ENCODE results near the gene UHRF1.
"Not testable (repeated sequence)": the region's sequence is repeated elsewhere in the genome, so short reads cannot be mapped to it uniquely, and the experiment has no call there.

UHRF1 gene

DNA sequence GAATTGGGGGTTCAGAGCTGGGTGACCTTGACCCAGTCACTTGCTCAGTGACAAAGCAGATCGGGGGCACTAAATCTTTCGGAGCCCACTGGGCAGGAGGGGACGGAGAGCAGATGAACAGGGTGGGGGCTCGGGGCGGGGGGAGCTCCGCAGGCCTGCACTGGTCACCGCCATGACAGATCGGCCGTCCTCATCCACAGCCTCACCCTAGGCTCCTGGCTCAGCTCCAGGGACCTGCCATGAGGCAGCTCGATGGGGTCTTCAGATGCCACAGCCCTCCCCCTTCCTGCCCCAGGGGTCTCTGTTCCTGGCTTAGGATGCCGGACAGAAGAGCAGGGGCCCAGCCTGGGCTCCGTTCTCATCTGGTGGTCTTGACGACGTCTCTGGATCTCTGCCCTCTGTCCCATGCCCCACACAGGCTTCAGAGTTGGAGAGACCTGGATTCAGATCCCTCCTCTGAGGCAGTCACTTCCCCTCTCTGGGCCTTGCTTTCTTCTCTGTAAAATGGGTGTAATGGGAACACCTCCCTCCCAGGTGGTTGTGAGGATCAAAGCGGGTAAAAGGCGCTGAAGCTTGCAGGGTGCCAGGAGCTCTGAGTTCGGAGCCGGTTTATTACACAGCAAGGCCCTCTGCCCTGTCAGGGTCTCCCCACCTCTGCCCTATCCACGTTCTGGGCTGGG is 62.7 kb downstream of the UHRF1 start:
- DNase-seq (ENCODE audit: low read depth in 2 of 2), result no peak

DNA sequence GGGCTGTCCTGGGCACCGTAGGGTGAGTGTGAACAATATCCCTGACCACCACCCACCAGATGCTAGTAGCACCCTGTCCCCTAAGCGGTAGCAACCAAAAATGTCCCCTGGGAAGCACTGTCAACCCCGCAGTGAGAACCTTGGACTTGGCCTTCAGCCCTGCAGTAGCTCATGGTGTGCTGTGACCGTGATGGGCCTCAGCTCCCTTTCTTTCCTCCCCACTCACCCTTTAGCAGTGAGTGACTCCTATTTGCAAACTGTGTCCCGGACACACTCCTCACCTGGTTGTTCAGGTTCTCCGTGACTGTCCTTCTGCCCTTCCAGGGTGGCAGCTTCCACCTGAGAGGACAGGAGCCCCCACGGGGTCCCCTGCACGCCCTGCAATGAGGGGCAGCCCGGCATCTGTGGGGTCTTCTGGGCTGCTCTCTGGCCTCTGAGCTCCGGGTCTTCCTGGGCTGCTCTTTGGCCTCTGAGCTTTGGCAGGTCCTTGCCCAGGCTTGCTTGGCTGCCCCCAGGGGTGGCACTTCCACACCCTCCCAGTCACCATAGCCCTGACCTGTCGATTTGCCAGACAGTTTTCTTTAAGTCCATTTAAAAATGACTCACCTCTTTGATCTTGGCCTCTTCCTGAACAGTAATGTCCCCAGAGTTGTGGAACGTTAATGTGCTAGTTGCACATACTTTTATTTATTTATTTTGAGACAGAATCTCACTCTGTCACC is 63.4 kb downstream of the UHRF1 start:
- DNase-seq (ENCODE audit: low read depth in 2 of 2), result no peak

DNA sequence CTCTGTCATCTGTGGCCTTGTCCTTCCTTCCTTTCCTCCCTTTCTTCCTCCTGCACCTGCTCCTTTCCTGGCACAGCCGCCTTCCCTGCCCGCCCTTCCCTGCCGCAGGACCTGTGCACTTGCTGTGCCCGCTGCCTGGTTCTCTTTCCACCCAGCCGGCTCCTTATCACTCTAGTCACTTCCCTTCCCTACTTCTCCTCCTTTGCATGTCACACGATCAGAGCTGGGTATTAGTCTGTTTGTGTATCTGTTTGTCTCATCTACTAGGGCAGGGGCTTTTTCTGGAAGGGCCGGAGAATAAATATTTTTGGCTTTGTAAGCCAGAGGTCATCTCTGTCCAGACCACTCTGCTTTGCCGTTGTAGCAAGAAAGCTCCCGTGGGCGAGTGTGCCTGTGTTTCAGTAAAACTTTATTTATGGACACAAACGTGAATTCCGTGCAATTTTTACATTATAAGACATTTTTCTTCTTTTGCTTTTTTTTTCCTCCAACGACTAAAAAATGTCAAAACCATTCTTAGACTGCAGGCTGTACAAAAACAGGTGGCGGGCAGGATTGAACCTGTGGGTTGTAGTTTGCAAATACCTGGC is 65.7 kb downstream of the UHRF1 start:
- DNase-seq (ENCODE audit: low read depth in 2 of 2), result no peak

DNA sequence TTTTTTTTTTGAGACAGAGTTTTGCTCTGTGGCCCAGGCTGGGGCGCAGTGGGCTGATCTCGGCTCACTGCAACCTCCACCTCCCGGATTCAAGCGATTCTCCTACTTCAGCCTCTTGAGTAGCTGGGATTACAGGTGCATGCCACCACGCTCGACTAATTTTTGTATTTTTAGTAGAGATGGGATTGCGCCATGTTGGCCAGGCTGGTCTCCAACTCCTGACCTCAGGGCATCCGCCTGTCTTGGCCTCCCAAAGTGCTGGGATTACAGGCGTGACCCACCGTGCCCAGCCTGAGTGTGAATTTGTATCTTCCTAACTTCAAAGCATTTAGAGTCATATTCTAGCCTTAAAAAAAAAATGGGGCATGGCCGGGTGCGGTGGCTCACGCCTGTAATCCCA is 66.3 kb downstream of the UHRF1 start:
- not testable (repeated sequence) for DNase-seq (ENCODE audit: low read depth in 2 of 2)

DNA sequence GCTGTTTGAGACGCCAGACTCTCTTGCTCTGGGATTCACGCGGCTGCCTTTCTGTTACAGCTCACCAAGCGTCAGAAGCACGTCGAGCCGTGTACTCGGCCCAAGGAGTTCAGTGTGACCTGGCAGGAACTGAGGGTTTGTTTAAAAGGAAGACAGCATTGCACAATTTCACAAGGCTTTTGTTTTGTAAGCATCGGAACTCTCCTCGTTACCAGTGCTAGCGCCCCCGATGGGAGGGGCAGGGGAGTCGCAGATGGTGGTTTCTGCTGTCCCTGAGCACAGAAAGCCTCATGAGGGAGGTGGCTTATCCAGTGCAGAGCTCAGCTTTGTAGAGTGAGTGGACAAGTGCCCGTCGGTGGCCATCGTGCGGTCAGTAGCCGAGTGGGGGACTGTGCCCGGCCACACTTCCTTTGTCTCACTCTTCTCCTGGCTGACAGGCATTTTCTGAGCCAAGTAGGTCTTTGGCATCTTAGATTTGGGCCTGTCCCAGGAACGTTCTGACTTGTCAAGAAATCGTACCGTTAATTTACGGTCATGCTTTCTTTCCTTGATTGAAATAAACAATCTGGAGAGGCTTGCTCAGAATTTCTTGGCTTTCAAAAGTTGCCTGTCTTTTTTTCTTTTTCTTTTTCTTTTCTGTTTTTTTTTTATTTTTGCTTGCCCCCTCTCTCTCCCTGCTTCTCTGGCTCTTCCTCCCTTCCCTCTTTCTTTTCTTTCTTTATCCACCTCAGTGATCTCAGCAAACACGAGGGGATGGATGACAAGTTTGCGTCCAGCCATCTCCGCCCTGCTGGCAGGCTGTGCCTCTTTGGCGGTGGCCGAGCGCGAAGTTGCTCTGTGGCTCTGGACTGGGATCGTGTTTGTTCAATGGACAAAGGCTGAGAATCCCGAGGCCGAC is 67.3 kb downstream of the UHRF1 start:
- DNase-seq (ENCODE audit: low read depth in 2 of 2), result no peak

DNA sequence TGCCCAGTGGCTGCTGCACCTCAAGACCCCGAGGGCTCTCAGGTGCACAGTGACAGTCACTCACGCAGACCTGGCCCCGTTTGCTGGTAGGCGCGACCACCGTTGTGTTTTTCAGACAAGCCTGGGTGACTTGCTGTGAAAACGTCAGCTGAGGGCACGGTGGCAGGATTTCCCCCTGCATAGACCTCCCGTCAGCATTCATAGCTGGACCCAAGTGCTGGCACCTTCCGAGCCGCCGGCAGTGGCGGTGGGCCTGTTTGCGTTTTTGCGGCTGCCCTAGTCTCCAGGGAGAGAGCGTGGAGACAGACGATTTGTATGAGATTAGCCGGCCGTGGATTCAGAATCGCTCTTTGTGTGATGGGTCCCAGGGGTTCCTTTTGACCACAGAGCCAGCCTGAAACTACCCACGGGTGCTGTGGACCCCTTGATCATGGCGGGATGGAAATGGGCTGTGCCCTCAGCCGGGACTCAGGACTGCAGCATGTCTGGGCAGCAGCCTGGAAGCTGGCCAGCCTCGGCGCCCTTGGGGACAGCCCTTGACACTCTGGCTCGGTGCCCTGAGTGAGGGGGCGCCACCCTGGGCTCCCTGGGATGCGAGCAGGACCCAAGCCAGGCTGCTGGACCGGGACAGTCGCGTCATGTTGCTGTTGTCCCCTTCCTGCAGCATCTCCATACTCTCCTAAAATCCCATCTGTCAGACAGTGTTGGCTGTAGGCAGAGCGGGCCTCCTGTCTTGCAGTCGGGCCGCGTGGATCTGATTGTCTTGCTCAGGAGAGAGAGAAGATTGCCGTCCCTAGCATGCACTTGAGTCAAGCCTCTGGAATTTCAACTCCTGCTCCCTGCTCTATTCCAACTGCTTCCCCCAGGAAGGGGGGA is 68.2 kb downstream of the UHRF1 start:
- DNase-seq (ENCODE audit: low read depth in 2 of 2), result no peak

DNA sequence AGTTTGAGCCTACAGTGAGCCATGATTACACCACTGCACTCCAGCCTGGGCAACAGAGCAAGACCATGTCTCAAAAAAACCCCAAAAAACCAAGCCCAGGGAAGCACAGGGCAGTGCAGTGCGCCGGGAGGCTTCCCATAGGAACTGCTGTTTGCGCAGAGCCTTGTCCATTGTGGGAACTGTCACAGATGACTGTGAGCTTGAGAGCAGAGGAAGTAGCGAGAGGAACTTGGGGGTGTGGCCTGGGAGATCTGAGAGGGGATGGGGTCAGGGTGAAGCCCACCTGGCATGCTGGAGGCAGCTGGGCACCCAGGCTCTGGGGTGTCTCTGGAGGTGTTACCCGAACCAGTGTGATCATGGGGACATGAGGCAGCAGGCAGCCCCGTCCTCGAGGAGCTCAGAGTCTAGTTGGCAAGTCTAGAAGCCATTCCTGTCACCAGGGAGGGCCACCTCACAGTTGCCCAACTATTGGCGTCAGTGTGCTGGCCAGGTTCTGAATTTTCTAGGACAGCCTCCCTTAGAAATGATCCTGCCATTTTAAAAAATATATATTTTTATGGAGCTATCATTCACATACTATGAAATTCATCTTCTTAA is 70.0 kb downstream of the UHRF1 start:
- no peak for DNase-seq (ENCODE audit: low read depth in 2 of 2)

DNA sequence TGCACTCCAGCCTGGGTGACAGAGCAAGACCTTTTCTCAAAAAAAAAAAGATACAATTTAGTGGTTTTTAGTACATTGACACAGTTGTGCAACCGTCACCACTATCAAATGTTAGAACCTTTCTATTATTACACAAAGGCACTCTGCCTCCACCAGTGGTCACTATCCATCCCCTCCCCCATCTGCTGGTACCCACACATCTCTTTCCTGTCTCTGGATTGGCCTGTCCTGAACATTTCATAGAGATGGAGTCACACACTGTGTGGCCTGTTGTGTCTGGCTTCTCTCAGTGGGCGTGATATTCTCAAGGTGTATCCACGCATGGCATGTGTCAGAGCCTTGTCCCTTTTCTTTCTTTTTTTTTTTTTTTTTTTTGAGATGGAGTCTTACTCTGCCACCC is 70.8 kb downstream of the UHRF1 start:
- DNase-seq (ENCODE audit: low read depth in 2 of 2), result no peak

DNA sequence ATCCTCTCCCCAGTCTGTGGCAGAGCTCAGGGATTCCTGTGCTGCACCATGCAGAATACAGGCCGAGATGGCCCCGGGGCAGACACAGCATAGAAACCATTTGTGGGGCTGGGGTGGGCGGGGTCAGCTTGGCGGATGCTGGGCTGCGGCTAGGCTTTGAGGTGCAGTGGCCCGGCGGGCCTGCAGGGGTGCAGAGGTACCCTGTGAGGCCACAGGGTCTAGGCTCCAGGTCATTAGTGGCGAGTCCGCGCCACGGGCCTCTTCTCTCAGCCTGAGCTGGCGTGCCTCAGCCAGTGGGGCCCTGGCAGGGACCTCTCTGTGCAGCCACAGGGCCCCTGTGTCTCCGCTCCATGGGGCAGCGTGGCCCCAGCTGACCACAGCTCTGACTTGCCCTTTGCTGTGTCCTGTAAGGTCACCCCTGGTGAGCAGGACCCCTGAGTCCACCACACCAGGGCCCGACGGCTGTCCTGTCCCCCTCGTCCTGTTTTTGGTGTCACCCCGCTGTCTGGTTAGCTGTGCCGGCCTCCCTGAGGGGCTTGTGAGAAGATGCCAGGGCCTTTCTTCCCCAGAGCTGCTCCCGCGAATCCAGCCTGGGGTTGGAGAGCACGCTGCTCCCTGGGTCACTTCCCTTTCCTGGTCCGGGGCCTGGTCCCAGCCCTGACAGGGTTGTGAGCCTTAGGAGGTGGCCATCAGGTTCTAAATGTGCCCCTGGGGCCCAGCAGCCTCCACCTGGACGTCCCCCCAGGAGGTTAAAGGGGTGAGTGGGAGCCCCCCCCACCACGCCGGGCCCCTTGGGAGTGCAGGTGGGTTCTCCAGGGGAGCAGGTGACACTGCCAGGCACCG is 71.8 kb downstream of the UHRF1 start:
- DNase-seq (ENCODE audit: low read depth in 2 of 2), result no peak

DNA sequence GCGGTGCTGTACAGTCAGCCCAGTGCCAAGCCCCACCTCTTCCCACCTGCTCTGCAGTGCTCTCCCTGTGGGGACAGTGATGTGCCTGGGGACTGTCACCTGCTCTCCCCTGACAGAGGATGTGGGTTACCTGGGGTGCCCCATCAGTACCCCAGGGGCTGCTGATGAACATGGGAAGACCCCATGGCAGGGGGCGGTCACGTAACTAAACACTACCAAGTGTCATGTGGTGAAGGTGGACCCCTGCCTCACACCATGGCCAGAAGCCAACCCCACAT is 72.3 kb downstream of the UHRF1 start:
- no peak for DNase-seq (ENCODE audit: low read depth in 2 of 2)

DNA sequence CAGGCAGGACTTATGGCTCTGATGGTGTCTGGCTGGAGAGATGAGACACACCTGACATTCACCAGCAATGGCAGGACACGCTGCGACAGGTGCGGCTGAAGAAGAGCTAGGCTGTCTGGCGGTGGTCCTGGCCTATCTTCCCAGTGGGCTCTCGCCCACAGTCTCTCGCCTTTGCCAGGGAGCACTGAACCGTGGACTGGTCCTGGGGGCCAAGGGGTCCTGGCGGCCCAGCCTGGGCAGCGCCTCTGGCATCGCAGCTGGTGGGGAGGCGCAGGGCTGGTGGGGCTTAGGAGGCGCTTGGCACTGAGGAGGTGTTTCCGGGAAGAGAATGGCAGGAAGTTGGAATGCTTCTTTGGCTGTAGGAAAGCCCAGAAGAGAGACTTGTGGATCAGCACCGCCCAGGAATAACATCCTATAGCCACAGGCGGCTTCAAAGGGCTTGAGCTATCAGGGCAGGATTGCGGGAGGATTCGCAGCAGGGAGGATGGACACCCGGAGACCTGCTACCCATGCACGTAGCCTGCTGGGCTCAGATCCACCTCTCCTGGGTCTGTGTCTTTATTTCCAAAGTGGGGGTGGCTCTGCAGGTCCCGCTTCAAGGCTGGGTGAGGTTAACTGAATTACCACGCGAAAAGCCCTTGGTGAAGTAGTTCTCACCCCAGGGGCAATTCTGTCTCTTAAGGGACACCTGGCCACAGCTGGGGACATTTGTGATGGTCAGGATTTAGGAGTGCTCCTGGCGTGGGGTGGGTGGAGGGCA is 74.2 kb downstream of the UHRF1 start:
- DNase-seq (ENCODE audit: low read depth in 2 of 2), result no peak

DNA sequence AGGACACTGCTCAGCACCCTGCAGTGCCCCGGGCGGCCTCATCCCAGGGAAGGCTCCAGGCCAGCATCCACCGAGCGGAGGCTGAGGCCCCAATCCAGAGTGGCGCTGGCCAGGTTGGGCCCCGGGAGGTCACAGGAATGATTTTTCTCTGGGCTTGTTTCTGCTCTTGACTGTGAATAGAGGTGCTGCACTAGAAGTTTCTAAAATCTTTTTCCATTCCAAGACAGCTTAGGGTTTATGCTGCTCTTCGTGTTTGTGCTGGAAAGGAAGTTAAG is 74.7 kb downstream of the UHRF1 start:
- no peak for DNase-seq (ENCODE audit: low read depth in 2 of 2)

DNA sequence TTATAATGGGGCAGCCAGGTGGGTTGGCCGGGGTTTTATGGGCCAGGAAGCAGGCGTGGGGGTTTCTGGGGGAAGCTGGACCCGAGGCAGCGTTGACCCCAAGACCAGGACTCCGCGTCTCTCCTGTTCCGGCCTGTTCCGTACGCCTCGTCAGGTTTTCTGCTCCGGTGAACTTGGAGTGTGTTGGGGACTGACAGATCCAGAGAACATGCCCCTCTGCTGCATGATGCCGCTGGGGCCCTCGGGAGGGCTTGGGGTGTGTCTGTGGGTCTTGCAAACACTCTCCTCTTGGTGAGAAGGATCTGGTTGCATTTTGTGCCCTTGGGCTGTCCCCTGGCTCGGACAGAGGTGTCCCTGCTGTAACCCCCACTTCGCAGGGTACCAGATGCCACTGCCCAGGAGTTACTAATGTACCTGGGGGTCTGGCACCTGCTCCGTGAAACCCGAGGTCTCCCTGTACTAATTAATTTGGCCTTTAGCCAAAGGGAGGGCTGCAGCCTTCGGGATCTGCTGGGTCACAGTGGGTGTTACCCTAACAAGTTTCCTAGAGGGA is 75.2 kb downstream of the UHRF1 start:
- no peak for DNase-seq (ENCODE audit: low read depth in 2 of 2)

DNA sequence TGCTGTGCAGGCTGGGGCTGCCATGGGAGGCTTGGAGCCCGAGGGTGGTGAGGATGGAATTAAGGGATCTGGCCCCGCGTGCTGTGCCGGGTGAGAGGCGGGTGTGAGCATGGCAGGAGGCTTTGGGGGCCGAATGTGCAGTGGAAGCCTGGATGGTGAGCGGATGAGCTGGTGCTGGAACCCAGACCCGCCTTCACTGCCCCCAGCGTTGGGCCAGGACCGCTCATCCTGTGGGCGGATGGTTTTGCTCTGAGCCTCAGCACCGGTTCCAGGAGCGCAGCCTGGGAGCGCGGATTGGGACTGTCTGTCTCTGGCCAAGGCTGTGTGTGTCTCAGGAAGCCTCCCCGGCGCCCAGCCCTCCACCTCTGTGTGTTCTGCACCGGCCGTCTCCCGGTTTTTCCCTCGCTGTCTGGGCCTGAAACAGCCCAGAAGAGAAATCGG is 76.3 kb downstream of the UHRF1 start:
- DNase-seq (ENCODE audit: low read depth in 2 of 2), result no peak

DNA sequence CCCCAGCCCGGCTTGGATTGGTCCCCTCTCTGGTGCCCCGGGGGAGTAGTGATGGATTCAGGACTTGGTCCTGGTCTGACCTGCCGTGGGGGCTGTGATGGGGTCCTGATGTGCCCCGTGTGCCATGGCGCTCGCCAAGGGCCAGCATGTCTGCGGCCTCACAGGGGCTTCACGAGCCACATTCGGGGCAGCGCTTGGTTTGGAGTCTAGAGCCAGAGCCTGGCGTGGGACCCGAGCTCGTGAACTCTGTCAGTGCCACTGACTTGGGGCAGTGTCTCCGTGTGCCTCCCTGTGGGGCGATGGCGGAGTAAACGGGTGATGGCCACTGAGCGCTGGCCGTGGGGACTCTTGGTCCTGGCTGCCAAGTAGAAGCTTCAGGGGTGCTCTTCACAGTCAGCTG is 76.8 kb downstream of the UHRF1 start:
- DNase-seq (ENCODE audit: low read depth in 2 of 2), result no peak

DNA sequence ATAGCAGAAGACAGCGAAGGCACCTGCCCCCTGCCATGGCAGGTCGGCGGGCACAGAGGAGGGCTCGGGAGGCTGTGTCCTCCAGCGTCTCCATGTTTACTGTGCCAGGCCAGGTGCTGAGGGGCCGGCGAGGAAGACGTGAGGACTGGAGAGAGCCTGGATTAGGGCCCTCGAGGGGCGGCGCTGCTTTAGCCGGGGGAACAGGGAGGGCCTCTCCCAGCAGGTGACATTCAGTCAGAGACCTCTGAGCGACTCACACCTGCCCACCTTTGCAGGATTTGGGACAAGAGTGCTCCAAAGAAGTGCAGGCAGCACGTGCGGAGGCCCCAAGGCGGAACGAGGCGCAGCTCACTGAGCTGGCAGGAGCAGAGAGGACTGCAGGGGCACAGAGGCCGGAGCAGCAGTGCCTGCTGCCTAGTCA is 77.2 kb downstream of the UHRF1 start:
- DNase-seq (ENCODE audit: low read depth in 2 of 2), result no peak

DNA sequence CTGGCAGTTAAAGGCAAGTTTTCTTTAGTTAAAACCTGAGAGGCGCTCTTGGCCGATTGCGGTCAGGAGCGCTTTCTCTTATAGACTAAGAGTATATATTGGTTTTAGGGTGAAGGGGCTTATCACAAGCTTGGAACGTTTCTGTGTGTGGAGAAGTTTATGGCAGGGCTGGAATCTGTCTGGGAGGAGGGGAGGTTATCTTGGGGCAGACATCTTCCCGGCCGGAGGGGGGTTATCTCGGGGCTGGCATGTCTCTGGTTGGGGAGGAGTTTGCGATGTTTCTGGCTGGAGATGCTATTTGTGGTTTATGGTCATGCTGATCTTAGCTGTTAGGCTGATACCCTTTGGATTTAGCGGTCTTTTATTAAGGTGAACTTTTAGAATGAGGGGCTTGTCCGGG is 78.0 kb downstream of the UHRF1 start:
- no peak for DNase-seq (ENCODE audit: low read depth in 2 of 2)

DNA sequence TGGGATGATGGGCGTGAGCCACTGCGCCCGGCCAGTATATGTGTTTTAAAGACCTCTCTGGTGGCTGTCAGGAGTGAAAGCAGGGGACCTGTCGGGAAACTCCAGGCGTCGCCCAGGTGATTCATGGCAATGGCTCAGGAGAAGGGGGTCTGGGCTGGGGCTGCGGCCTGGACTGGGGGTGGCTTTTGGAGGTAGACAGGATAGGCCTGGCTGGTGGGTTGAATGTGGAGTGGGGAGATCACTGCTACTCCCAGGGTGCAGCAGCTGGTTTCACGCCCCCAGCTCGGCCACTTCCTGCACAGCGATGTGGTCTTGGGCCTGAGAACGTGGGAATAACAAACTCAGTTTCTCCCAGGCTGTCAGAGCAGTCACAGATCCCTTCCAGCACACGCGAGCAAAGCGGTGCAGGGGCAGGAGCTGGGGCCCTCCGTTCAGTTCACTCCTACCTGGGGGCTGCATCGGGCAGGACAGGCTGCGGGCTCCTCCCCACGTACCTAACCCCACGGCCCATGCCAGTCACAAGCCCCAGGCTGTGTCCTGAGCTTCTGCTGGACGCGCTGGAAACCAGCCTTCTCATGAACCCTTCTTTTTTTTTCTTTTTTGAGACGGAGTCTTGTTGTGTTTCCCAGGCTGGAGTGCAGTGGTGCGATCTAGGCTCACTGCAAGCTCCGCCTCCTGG is 78.5 kb downstream of the UHRF1 start:
- DNase-seq (ENCODE audit: low read depth in 2 of 2), result no peak

DNA sequence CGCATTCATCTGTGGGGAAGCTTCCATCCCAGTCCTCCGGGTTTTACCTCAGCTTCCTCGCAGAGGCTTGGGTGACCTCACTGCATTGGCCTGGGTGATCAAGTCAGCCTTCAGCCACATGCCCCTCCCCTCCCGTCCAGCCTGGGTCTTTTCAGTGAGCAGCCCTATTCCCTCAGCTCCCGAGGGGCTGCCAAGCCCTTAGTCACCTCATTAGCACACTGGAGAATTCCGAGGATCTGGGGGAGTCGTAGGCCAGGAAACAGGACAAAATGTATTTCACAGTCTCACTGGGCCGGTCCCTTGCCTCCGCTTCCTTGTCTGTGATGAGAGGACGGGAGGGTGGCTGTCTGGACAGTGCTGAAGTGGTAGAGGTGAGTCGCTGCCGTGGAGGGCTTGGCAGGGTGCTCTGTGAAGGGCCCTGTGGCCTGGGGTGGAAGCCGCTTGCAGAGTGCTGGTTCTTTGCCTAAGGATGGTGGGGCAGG is 79.5 kb downstream of the UHRF1 start:
- DNase-seq (ENCODE audit: low read depth in 2 of 2), result no peak
